HTERT RPE-1 (cell line): ENCODE data around the gene RAB6C.
"Not testable (repeated sequence)": the region's sequence is repeated elsewhere in the genome, so short reads cannot be mapped to it uniquely, and the experiment has no call there.

Experiments
- in situ Hi-C: fragments of 300-500 bp; cut with MboI; formaldehyde crosslinking; loops from 4 replicates; pipeline ENCODE4 v1.14.3; 2020; ENCODE audit warnings: low sequenced_read_pairs

Gene RAB6C

DNA sequence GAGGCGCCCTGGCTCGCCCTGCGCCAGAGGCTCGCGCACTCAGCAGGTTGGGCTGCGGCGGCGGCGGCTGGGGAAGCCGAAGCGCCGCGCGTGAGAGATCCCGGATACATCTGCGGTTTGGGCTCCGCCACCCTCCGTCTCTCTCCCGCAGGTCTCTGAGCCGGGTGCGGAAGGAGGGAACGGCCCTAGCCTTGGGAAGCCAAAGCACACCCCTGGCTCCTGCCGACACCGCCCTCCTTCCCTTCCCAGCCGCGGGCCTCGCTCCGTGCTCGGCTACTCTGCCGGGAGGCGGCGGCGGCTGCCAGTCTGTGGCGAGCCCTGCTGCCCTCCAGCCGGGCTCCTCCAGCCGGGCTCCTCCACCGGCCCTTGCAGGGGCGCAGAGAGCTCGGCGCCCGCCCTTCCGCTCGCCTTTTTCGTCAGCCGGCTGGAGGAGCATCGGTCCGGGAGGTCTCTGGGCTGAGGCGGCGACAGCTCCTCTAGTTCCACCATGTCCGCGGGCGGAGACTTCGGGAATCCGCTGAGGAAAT lies at the start of gene RAB6C:
Gene RAB6C, plus strand, starts transcription at position 38 of the 527 bp plus-strand sequence. Its CDS starts 450 bp downstream, at position 488.
- in situ Hi-C loops, result not testable (repeated sequence)

- in situ Hi-C loops, result no loop called here
Measured at GRCh38 chr2:129930451-129930850, 49.0 kb upstream of the RAB6C start.

- in situ Hi-C loops, result not testable (repeated sequence)
Measured at GRCh38 chr2:129933387-129933786, 46.1 kb upstream of the RAB6C start.

- in situ Hi-C loops, result no loop called here
Measured at GRCh38 chr2:129934044-129934822, 45.2 kb upstream of the RAB6C start.

DNA sequence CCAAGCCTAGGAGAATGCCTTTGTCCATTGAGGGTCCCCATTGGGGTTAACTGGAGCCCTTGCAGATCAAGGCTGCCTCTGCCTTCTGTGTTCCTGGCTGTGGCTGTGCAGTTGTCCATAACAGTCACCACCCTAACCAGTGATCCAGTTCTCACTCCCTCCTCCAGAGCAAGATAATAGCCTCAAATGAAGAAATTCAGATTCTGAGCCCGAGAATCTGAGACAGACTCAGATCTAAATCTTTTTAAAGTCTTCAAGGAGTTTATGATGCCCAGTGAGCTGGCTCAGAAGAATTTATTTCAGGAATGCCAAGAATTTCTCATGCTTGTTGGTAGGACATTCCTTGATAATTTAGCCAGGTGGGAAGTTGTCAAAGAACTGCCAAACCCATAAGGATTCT lies 44.3 kb upstream of the RAB6C start:
- in situ Hi-C loops, result no loop called here

DNA sequence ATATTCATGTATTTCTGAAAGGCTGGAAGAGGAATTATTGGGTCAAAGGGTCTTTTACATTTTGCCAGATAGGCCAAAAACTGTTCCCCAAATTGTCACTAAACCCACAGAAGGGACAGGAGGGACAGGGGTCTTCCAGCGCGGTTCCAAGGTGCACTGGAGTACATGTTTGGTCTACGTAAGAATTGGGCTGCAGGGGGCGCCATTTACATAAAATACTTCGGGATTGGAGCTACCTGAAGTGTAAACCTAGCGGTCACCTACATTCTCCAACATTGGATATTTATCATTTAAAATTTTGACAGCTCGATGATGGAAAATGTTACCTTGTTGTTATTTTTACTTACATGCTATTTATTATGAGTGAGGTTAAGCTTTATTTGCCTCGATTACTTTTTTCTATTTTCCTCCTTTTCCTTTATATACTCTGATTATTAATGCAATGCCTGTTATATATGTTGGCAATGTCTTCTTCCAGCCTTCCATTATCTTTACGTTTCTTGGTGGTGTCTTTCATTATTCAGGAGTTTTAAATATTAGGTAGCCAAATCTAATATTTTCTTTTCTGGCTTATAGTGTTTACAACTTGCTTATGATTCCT lies 43.0 kb upstream of the RAB6C start:
- in situ Hi-C loops, result no loop called here

DNA sequence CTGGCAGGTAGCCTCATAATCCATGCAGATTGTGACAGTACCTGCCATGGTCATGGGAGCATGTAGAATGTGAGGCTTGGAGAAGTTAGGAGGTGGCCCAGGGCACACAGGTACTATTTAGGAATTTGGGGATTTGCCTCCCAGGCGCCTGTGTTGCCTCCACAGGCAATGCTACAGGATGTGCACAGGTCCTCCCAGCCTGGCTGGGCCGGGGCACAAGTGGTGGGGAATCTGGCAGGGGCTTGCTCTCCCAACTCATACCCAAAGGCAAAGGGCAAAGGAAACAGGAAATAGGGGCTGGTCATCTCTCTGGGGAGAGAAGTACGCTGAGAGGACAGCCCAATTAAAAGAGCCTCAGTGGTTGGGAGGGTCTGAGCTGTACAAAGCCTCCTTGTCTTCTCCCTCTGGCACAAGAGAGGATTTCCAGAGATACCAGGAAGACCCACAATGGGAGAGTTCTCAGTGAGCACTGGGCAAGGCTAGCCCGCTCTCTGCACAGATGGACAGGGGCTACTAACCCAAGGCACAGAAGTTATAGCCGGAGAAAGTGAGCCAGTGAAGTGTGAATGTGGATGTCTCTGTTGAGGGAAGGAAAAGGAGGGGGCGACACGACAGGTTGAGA lies 40.5 kb upstream of the RAB6C start:
- in situ Hi-C loops, result not testable (repeated sequence)

DNA sequence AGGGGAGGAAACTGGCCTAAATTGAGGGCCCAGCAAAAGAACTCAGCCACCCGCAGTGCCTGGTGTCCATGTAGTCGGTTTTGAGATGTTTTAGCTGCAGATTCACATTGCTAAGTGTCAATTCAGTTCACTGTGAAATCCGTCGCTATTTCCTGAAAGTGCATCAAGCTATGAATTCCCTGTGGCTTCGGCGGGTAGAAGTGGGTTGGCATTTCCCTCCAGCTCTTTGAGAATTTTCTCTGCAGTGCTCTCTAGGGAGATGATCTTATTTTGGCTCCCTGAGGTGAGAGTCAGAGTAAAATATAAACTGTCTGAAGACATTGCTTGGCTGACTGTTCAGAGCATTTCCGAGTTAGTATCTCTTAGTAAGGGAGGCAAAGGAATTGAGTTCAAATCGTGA lies 36.0 kb upstream of the RAB6C start:
- in situ Hi-C loops, result not testable (repeated sequence)

- in situ Hi-C loops, result no loop called here
Measured at GRCh38 chr2:129945557-129945956, 33.9 kb upstream of the RAB6C start.

- in situ Hi-C loops, result not testable (repeated sequence)
Measured at GRCh38 chr2:129947712-129948111, 31.8 kb upstream of the RAB6C start.

GRCh38 chr2:129956171-129956570 lies 23.3 kb upstream of the RAB6C start:
- in situ Hi-C loops, result not testable (repeated sequence)

DNA sequence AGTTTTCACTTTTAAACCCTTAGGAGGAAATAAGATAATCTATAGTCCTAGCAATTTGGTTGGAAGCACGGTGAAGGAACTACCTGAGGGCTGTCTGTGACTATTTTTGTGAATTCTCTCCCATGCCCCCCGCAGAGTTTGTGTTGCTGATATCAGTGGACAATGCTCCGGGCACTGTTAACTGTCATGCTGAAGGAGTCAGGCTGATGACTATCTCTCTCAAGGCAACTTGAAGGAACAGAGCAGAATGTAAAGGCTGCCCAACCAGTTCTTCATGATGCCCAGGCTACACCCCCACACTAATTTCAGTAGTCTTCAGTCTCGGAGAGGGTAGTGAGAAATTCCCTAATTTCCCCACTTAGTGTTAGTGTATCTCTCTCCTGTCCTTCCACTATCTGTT lies 21.6 kb upstream of the RAB6C start:
- in situ Hi-C loops, result no loop called here

GRCh38 chr2:129958736-129959135 lies 20.7 kb upstream of the RAB6C start:
- in situ Hi-C loops, result not testable (repeated sequence)

- in situ Hi-C loops, result not testable (repeated sequence)
Measured at GRCh38 chr2:129968605-129969004, 10.9 kb upstream of the RAB6C start.

GRCh38 chr2:129975016-129975774 lies 4.3 kb upstream of the RAB6C start:
- in situ Hi-C loops, result no loop called here

GRCh38 chr2:129976969-129977368 lies 2.5 kb upstream of the RAB6C start:
- in situ Hi-C loops, result not testable (repeated sequence)

DNA sequence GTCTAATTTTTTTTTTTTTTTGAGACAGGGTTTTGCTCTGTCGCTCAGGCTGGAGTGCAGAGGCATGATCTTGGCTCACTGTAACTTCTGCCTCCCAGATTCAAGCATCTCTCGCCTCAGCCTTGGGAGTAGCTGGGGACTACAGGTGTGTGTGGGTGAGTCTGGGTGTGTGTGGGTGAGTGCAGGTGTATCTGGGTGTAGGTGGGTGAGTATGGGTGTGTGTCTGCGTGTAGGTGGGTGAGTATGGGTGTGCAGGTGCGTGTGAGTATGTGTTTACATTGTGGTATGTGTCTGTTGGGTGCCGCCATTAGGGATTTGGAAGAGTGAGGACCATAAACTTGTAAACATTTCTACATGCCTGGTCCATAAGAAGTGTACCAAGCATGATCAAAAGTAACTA lies 1.5 kb upstream of the RAB6C start:
- in situ Hi-C loops, result no loop called here

GRCh38 chr2:129980246-129980645 lies 780 bp downstream of the RAB6C start:
- in situ Hi-C loops, result not testable (repeated sequence)

DNA sequence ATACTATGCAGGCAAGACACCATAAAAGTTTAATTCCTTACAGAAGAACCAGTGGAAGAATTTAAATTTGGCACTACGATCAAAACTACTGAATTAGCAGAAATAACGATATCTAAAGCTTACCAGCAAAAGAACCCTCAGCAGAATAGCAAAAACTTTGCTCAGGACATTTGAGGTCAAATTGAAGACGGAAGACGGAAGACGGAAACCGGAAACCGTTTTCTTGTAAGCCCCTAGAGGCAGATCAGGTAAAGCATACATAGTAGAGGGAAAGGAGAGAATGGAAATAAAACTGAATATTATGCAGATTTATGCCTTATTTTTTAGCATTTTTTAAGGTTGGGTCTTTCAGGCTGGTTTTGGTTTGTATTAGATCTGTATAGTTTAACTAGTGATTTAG lies 2.2 kb downstream of the RAB6C start:
- in situ Hi-C loops, result not testable (repeated sequence)

GRCh38 chr2:129984426-129984825 lies 5.0 kb downstream of the RAB6C start:
- in situ Hi-C loops, result no loop called here

GRCh38 chr2:129992415-129993006 lies 13.0 kb downstream of the RAB6C start:
- in situ Hi-C loops, result not testable (repeated sequence)
